LoVo (cell line): ENCODE measurements around the gene CRADD.
"Not testable (repeated sequence)": the region's sequence is repeated elsewhere in the genome, so short reads cannot be mapped to it uniquely, and the experiment has no call there.

Source experiments
- DNase-seq: peaks from one replicate; pipeline ENCODE4 v3.0.0-alpha.2; 2016; ENCODE audit warnings: low spot score

Gene CRADD

DNA sequence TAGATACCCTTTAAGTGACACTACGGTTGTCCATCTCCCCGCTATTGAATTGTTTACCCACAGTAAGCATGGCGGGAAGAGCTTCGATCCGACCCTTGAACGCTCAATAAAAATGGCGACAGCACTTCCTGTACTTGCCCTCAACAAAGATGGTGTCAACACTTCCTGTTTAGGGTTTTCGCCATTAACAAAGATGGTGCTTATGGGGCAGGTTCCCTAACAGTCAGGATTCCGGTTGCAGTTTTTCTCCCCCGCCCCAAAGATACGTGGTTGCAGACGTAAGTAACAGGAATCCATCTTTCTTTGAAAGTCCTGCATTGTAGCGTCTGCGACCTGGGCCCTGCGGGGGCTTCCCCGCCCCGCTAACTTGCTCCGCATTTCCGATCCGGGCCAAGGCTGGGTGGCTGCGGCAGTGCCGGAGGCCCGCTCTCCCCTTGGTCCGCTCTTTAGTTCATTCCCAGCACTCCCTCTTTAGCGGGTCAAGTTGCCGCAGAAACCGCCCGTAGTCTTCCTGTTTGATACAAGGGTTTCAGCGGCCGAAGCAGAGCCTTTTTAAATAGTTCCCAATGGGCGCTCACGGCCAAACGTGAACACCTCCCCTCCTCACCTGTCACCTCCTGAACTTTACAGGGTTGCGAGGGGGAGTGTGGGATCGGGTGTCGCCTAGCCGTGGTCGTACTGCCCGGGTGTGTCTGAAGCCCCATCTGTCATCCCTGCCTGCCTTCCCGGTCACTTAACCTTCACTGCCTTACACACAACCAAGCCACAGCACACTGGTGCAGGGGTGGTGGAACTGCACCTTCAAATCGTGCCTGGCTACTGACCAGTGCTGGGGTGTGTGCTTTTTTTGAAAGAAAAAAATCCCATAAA, at the start of gene CRADD:
TSS of gene CRADD (plus strand) at position 181 of the 870 bp plus-strand sequence.
- DNase-seq: peak; percentile 99

DNA sequence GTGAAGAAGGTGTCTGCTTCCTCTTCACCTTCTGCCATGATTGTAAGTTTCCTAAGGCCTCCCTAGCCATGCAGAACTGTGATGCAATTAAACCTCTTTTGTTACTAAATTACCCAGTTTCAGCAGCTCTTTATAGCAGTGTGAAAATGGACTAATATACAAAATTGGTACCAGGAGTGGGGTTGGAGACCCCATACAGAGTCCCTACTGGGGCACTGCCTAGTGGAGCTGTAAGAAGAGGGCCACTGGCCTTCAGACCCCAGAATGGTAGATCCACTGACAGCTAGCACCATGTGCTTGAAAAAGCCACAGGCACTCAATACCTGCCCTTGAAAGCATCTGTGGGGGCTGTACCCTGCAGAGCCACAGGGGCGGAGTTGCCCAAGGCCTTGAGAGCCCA, 44.8 kb upstream of the CRADD start:
- no peak for DNase-seq

DNA sequence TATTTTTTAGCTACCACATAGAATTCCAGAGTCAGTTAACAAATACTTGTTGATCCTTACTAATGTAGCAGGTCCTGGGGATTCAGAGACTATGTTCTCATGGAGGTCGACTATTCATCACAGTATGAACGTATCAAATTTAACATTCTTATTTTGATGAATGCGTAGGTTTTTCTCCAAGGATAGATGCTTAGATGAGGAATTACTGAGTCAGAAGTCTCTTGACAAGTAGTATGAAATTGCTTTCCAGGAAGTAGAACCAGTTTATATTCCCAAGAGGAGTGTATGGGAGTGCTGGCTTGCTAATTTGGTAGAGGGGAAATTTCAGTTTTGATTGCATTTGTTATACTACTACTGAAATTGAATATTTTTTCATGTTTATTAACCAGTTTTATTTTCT, 42.8 kb upstream of the CRADD start:
- DNase-seq: no peak

DNA sequence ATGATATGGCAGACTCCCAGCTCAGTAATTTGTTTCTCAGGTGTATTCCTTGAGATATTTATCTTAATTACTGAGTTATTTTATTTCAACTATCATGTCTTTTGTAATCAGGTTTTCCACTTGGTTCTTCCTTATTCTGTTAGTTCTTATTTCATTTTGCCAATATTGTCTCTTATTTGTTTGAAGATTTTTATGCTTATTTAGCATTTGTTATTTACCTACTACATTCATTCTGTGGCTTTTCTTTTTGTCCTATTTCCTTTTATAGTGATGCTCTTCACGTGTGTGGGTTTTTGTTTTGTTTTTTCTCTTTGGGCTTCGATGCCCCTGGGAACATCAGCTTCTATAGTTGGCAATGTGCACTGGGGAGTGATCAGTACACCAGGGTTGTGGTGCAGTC, 40.5 kb upstream of the CRADD start:
- DNase-seq: no peak

DNA sequence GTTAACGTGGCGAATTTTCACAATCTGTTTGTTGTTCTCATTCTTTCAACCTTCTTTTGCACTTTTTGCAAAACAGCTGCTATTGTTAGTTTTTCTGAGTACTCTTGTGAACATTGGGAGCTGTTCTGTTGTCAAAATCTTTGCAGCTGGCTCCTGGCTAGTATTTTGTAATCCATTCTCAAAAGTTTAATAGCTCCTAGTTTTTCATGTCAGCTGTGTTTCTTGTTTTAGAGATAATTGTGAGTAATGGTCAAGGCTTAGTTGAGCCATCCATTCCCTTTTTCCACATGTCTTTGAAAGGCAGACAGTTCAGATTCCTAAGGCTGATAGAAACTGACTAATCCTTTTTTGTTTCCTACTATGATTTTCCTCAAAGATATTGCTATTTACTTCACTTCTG, 39.1 kb upstream of the CRADD start:
- no peak for DNase-seq

DNA sequence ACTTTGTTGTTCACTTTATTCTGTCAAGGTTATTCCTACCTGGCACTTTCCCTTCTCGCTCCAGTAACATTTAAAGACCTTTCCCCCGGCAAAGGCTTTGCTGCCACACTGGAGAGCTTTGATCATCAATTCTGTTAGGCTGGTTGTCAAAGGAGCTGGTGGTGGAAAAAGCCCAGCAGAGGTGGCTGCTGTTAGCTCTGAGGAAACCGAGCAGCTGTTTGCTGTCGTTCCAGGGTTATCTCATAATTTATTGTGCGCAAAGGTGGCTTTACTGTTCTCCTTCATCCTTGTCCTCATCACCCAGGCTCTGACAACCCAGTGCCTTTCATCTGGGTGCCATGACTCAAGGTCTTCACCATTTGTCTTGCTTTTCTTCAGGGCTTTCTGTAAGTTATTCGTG, 38.2 kb upstream of the CRADD start:
- no peak for DNase-seq

DNA sequence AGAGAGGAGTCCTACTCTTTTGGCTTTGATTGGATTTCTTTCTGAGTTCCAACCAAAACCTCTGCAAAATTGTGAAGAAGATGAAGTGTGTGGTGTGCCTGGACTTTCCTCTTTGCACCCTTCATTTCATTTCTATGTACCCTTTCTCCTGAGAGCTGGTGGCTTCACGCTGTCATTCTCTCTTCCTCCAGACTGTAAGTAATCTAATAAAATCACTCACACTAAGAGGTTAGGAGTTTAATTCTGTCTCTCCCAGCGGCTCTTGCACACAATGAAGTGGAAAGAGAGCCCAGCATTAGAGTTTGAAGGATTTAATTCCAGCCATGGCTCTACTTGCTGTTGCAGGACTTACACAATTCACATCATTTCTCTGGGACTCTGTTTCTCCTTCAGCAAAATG, 37.8 kb upstream of the CRADD start:
- no peak for DNase-seq

DNA sequence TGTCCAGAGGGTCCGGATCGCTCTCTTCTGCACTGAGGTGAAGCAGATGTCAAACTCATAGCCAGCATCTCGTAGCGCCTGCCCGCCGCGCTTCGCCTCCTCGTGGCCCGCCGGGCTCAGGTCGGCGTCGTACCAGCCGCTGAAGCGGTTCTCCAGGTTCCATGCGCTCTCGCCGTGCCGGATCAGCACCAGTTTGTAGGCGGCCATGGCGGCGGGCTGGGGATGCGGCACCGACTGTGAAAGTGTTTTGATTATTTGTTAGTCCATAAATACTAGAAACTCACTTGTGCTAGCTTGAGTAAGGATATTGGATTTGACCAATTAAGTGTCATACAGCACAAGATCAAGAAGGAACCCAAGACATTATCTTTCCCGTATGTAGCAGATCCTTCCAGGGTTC, 35.8 kb upstream of the CRADD start:
- DNase-seq: not testable (repeated sequence)

DNA sequence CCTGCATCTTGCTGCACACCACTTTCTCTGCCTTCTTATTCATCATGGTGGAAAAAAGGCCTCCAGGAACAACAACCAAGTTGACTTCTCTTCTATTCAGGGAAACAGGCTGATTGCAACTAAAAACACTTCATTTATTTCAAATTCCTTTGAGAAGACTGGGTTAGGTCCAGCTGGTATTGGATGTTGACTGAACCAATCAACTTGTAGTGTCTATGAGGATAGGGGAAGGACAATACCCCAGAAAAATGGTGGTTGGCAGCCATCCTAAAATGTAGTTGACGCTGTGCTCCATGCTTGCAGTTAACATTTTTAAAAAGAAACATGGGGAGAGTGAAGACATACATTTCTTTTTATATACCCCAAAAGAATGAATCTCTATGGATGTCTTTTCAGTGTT, 34.4 kb upstream of the CRADD start:
- no peak for DNase-seq

DNA sequence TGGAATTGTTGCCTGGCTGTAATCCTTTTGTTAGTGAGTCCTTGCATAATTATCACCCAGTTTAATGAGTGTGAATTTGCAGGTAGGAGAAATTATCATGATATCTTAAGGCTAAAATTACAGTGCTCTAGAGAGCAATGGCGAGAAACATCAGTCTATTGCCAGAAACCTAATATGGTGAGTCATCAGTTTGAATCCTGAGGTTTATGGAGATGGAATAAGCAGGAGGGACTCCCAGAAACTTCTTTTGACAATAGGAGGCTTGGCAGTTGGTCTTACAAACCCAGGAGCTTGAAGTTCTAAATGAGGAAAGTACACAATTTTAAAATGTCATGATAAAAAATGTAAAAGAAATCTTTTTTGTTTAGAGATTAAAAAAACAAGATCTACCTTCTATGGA, 31.5 kb upstream of the CRADD start:
- DNase-seq: no peak

DNA sequence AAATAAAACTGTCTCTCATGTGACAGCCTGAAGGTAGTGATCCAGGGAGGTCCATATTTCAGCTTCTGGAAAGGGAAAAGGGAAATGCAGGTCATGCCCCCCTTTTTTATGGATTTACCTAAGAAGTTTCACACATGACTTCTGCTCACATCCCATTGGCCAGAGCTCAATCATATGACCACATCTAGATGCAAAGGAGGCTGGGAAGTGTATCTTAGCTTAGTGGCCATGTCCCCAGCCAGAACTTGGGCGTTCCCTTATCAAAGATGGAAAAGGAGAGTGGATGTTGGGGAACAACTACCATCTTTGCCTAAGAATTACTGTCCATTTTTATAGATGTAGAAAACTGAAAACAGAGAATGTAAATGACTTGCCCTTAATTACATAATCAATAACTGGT, 26.5 kb upstream of the CRADD start:
- DNase-seq: no peak

DNA sequence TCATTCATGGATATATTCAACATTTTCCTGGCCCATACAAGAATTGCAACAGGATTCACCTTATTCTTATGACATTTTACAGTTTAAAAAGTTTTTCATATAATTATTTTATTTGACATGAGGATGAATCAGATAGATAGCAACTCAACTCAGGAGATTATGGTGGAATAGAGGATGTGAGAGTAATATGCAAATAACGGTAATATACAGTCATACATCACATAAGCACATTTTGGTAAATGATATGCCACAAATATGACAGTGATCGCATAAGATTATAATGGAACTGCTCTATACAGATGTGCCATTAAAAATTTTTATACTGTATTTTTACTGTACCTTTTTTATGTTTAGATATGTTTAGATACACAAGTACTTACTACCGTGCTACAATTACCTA, 24.1 kb upstream of the CRADD start:
- no peak for DNase-seq

DNA sequence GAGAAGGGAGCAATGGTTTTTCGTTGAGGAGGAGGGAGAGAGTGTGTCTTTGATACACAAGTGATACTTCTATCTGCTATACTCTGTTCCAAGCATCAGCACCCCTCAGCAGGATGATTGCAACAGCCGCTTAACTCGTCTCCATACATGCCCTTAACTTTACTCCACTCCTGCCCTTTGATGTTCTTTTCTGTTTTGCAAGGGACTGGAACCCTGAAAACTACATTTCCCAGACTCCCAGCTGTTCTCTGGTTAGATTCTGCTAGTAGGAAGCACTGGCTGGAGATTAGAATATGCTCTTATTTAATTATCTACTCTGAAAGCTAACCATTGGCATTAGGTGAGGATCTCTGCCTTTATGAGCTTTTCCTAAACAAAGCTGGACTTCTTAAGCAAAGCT, 23.5 kb upstream of the CRADD start:
- no peak for DNase-seq

DNA sequence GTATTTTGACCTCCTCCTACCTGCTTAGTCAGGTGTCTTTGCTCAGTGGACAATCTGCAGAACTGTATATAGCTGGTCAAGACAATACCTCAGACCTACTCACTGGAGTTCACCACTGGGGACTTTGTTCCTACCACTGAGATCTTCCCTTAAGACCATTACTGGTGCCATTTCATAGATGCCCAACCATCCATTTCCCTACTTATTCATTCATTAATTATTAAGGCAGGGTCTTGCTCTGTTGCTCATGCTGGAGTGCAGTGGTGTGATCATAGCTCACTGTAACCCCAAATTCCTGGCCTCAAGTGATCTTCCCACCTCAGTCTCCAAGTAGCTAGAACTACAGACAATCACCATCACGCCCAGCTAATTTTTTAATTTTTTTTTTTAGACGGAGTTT, 22.8 kb upstream of the CRADD start:
- DNase-seq: no peak

DNA sequence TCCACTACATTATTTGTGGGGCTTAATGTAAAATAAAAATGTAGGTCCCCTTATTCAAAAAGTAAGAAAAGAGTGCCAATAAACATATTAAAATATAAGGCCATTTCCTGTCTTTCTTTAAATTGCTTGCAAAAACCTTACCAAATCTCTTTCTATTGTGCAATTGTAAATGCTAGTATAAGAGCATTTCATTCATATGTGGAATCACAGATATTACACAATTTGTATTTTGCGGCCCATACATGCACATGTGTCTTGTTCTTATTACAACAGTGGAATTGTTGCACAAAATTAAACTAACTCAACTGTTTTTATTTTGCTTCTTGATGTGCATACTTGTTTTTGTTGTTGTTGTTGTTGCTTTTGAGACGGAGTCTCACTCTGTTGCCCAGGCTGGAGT, 20.1 kb upstream of the CRADD start:
- DNase-seq: no peak

DNA sequence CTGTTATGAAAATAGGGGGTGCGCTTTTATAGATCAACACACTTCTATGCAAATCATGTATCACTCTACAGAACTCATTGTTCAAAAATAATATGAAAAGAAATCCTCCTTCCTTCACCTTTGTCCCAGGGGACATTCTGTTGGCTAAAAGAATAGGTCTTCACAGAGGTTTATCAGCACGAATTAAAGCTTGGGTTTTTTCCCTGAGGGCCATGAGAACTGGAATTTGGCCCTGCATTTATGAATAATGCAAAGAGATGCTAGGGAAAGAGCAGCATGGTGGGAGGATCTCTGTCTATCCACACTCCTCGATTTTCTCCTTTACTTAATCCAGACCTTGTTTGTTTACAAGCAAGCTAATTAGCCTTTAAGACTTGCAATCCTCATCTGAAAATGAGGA, 16.2 kb upstream of the CRADD start:
- DNase-seq: no peak

DNA sequence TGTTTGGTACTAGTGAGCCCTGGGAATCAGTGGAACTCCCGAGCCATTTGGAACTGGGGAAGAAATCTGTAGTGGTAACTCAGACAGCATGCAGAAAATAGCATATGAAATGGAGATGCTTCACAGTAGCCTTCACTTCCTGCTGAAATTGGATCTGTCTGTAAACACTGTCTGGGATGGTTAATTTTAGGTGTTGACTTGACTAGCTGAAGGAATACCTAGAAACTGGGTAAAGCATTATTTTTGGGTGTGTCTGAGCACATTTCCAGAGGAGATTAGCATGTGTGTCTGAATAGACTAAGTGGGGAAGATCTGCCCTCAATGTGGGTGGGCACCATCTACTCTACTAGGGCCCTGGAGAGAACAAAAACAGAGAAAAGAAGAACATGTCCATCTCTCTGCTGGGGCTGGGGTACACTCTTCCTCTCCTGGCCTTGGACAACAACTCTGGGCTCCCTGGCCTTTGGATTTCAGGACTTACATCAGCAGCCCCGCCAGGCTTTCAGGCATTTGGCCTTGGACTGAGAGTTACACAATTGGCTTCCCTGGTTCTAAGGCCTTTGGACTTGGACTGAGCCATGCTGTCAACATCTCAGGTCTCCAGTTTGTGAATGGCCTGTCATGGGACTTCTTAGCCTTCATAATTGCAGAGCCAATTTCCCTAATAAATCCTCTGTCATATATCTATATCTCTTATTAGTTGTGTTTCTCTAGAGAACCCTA, 14.0 kb upstream of the CRADD start:
- no peak for DNase-seq

DNA sequence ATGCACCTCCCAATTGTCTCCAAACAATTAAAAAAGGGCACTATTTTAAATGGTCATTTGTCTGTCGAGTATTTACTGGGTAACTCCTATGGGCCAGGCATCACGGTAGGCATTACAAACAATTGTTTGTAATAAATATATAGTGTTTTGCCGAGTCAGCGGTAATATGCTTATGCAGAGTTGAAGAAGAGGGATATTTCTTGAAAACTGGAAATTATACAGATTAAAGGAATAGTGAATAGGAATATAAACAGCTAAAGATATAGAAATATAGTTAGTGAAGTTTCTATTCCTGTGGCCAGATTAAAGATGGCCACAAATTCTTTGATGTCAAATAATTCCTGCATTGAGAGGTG, 13.5 kb upstream of the CRADD start:
- no peak for DNase-seq

DNA sequence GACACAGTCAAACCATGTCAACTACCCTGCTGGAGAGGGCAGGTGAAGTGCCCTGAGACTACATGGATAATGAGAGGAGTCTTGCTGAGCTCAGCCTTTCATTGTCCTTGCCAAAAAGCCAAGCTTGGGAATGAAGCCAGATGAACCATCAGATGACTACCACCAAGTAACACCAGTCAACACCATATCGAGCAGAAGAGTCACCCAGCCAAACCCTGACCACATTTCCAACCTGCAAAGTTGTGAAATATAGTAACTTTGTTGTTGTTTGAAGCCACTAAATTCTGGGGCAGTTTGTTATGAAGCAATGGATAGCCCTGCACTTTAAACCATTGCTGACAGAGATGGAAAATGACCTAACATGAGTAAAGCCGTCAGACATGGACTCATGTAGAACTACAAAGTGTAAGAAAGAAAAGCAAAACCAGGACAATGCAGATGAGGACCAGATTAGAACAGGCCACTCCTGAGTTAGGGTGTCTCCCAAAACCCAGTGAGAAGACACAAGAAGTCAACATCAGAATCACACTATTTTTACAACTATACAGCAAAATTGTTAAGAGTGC, 12.5 kb upstream of the CRADD start:
- DNase-seq: no peak

DNA sequence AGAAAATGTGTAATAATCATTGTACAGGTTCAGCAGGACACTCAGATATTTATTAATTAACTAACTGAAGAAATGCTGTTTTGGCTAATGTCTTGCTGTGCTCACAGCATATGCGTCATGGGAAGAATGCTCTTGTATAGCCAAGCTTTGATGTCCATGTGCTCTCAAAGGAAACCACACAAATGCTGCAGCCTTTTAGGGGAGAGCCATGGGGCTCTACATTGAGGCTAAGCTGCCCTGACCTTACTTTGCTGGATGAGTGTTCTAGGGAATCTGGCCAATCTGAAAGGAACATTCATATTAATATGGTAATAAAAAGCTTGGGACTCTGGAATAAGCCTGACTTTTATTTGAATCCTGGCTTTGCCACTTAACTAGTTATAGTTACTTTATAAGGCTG, 9.5 kb upstream of the CRADD start:
- no peak for DNase-seq

DNA sequence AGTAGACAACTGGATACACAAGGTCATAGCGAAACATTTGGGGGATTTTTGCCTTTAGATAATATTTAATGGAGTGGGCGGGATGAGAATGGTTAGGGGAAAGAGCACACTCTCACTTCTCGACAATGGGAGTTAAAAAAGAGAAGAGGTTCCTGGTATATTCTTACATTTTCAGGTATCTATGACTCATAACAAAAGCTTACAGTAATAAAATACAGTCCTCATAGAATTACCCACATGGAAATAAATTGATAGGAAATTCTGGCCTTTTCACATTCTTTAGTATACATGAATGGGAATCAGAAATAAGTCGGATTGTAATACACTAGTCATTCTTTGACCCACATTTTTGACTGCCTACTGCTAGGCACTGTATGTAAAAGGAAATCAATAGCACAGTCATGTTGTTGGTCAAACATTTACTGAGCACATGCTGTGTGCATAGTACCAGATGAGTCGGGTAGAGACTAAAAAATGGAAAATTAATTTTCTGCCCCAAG, 8.2 kb upstream of the CRADD start:
- no peak for DNase-seq

DNA sequence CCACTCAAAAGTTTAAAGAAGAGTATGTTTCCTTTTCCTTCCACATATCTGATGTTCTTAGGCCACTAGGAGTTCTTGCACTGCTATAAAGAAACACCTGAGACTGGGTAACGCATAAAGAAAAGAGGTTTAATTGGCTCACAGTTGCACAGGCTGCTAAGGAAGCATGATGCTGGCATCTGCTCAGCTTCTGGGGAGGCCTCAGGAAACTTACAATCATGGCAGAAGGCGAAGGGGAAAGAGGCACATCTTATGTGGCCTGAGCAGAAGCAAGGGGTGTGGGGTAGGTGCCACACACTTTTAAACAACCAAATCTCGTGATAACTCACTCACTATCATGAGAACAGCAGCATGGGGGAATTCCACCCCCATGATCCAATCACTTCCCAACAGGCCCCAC, 7.7 kb upstream of the CRADD start:
- no peak for DNase-seq

DNA sequence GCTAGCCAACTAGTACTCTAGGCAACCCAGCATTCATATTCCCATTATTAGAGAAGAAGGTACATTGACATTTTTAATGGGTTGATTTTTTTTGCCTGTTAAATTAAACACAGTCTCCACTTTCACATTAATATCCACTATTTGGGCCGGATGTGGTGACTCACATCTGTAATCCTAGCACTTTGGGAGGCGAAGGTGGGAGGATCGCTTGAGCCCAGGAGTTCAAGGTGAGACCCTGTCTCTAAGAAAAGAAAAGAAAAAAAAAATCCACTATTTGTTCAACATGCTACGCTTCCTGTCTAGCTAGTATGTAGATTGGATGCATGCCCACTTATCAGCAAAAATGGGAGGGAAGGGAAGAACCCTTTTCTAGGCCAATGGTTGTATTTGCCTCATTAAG, 7.1 kb upstream of the CRADD start:
- DNase-seq: no peak
